HEK293 (cell line): Measurements from ENCODE around the gene GJB3.

ENCODE experiments used
- CTCF ChIA-PET: fragments of 350-600 bp; formaldehyde crosslinking; extraction: SDS; loops from one replicate; lab custom pipeline; 2021; ENCODE audit warnings: antibody characterized with exemption; lab: Yijun Ruan, JAX
- POLR2A ChIA-PET: fragments of 300-600 bp; formaldehyde crosslinking; extraction: SDS; loops from one replicate; lab custom pipeline; 2020; ENCODE audit warnings: antibody characterized with exemption, inconsistent platforms; lab: Yijun Ruan, JAX
- H3K27ac ChIP-seq: fragments of 200-500 bp; sonication (Bioruptor generic); 2 replicates; pipeline ENCODE4 v1.5.1; 2014; ENCODE audit warnings: low read depth, low read length, control low read depth, inconsistent platforms; ENCODE audit errors: extremely low read depth
- H3K36me3 ChIP-seq, 2 experiments: fragments of 200-500 bp in 1 of 2; sonication (Bioruptor generic) in 1 of 2; 1 replicate in 1 of 2; 2 replicates in 1 of 2; pipeline ENCODE4 v1.5.1; 2014 to 2017; ENCODE audit warnings: inconsistent platforms in 2 of 2, low read length in 2 of 2; ENCODE audit not compliant: control insufficient read depth in 2 of 2, insufficient read depth in 1 of 2
- H3K4me1 ChIP-seq: fragments of 200-500 bp; sonication (Bioruptor generic); 2 replicates; pipeline ENCODE4 v1.5.1; 2014; ENCODE audit warnings: mild to moderate bottlenecking, low read length, inconsistent platforms; ENCODE audit not compliant: control insufficient read depth, insufficient read depth
- H3K4me3 ChIP-seq: 2 replicates; pipeline ENCODE4 v1.5.1; 2011; ENCODE audit warnings: low read depth, mild to moderate bottlenecking, control low read depth, low read length, moderate library complexity
- H3K9me3 ChIP-seq: fragments of 200-500 bp; sonication (Bioruptor generic); 2 replicates; pipeline ENCODE4 v1.5.1; 2014; ENCODE audit warnings: low read depth, low read length, inconsistent platforms; ENCODE audit not compliant: control insufficient read depth, insufficient read depth
- ATF2 ChIP-seq: fragments of 450-650 bp; formaldehyde crosslinking; IDR thresholded peaks from 2 replicates; pipeline ENCODE4 v1.5.1; 2016; ENCODE audit warnings: missing biosample characterization, missing genetic modification characterization, low read depth
- CTCF ChIP-seq: fragments of 450-650 bp; formaldehyde crosslinking; IDR thresholded peaks from 2 replicates; pipeline ENCODE4 v1.5.1; 2016; ENCODE audit warnings: missing biosample characterization, missing genetic modification characterization
- GFI1B ChIP-seq: fragments of 450-650 bp; formaldehyde crosslinking; IDR thresholded peaks from 2 replicates; pipeline ENCODE4 v1.5.1; 2016; ENCODE audit warnings: missing biosample characterization, missing genetic modification characterization
- HOXA7 ChIP-seq: sonication (generic); formaldehyde crosslinking; IDR thresholded peaks from 2 replicates; pipeline ENCODE4 v1.8.1; 2022; ENCODE audit warnings: missing genetic modification reagents, borderline replicate concordance
- KLF17 ChIP-seq: fragments of 450-650 bp; formaldehyde crosslinking; IDR thresholded peaks from 2 replicates; pipeline ENCODE4 v1.5.1; 2016; ENCODE audit warnings: missing biosample characterization, missing genetic modification characterization
- PRDM1 ChIP-seq: fragments of 450-650 bp; formaldehyde crosslinking; IDR thresholded peaks from 2 replicates; pipeline ENCODE4; 2016; ENCODE audit warnings: missing biosample characterization, missing genetic modification characterization
- PRDM2 ChIP-seq: fragments of 450-650 bp; formaldehyde crosslinking; IDR thresholded peaks from 2 replicates; pipeline ENCODE4 v1.5.1; 2016; ENCODE audit warnings: missing biosample characterization, missing genetic modification characterization, borderline replicate concordance
- REST ChIP-seq: fragments of 450-650 bp; formaldehyde crosslinking; IDR thresholded peaks from 2 replicates; pipeline ENCODE4 v1.5.1; 2016; ENCODE audit warnings: missing biosample characterization, missing genetic modification characterization
- ZBTB20 ChIP-seq: fragments of 450-650 bp; formaldehyde crosslinking; IDR thresholded peaks from 2 replicates; pipeline ENCODE4 v1.5.1; 2016; ENCODE audit warnings: missing biosample characterization, missing genetic modification characterization
- ZFP37 ChIP-seq: fragments of 450-650 bp; formaldehyde crosslinking; IDR thresholded peaks from 2 replicates; pipeline ENCODE4 v1.5.1; 2016; ENCODE audit warnings: missing biosample characterization, missing genetic modification characterization
- ZNF138 ChIP-seq: fragments of 450-650 bp; formaldehyde crosslinking; IDR thresholded peaks from 2 replicates; pipeline ENCODE4 v1.5.1; 2016; ENCODE audit warnings: missing biosample characterization, missing genetic modification characterization, borderline replicate concordance
- ZNF2 ChIP-seq: fragments of 450-650 bp; formaldehyde crosslinking; IDR thresholded peaks from 2 replicates; pipeline ENCODE4 v1.5.1; 2016; ENCODE audit warnings: missing biosample characterization, missing genetic modification characterization
- ZNF23 ChIP-seq: fragments of 450-650 bp; formaldehyde crosslinking; IDR thresholded peaks from 2 replicates; pipeline ENCODE4 v1.5.1; 2016; ENCODE audit warnings: missing biosample characterization, missing genetic modification characterization, borderline replicate concordance
- ZNF274 ChIP-seq, 2 experiments: fragments of 200-500 bp in 1 of 2; fragments of 450-650 bp in 1 of 2; sonication (Bioruptor generic) in 1 of 2; formaldehyde crosslinking in 1 of 2; IDR thresholded peaks; 2 replicates each; pipeline versions ENCODE4 v1.5.1 to v1.6.1; 2014 to 2016; ENCODE audit warnings: borderline replicate concordance in 1 of 2, inconsistent platforms in 1 of 2, low read length in 1 of 2, missing biosample characterization in 1 of 2, missing genetic modification characterization in 1 of 2
- ZNF350 ChIP-seq: fragments of 450-650 bp; formaldehyde crosslinking; IDR thresholded peaks from 2 replicates; pipeline ENCODE4 v1.5.0; 2017; ENCODE audit warnings: missing biosample characterization, mild to moderate bottlenecking, missing genetic modification characterization
- ZNF391 ChIP-seq: fragments of 450-650 bp; formaldehyde crosslinking; IDR thresholded peaks from 2 replicates; pipeline ENCODE4 v1.5.1; 2016; ENCODE audit warnings: low read depth, missing biosample characterization, missing genetic modification characterization, borderline replicate concordance
- ZNF501 ChIP-seq: fragments of 450-650 bp; formaldehyde crosslinking; IDR thresholded peaks from 2 replicates; pipeline ENCODE4 v1.5.1; 2016; ENCODE audit warnings: missing biosample characterization, missing genetic modification characterization
- ZNF529 ChIP-seq: fragments of 450-650 bp; formaldehyde crosslinking; IDR thresholded peaks from 2 replicates; pipeline ENCODE4 v1.5.1; 2017; ENCODE audit warnings: missing genetic modification characterization, missing biosample characterization; ENCODE audit not compliant: insufficient replicate concordance
- ZNF555 ChIP-seq: fragments of 450-650 bp; formaldehyde crosslinking; conservative IDR thresholded peaks from 2 replicates; pipeline ENCODE4 v1.5.1; 2017; ENCODE audit warnings: missing biosample characterization, mild to moderate bottlenecking, missing genetic modification characterization, inconsistent platforms
- ZNF654 ChIP-seq: fragments of 450-650 bp; formaldehyde crosslinking; IDR thresholded peaks from 2 replicates; pipeline ENCODE4 v1.5.1; 2016; ENCODE audit warnings: low read depth, missing biosample characterization, missing genetic modification characterization
- ZNF660 ChIP-seq: fragments of 450-650 bp; IDR thresholded peaks from 2 replicates; pipeline ENCODE4 v1.5.1; 2018; ENCODE audit warnings: missing biosample characterization, mild to moderate bottlenecking, missing genetic modification characterization
- ZNF776 ChIP-seq: fragments of 450-650 bp; formaldehyde crosslinking; IDR thresholded peaks from 2 replicates; pipeline ENCODE4 v1.5.0; 2017; ENCODE audit warnings: missing biosample characterization, missing genetic modification characterization, borderline replicate concordance

The GJB3 gene

GRCh38 chr1:34786521-34787325, 5.7 kb downstream of the GJB3 start:
- Histone ChIP-seq H3K27ac (no peak overlapping the region), H3K4me3 (no peak overlapping the region), H3K4me1 (no peaks in the 10 kb centered on the region), H3K36me3 (no peaks in the 10 kb centered on the region), H3K9me3 (no peaks in the 10 kb centered on the region)
- ChIA-PET CTCF (interaction anchor here (0.6 to 3.8 kb wide), 24 partner anchors 8 to 926 kb away, joined by 3 to 28 read pairs (median 3); partner anchors contain the start of gene GJB4), POLR2A (interaction anchor here (0.9 kb wide), 1 partner anchor 73 kb away, joined by 4 read pairs; the partner anchor contains the start of gene SMIM12)
- TF ChIP-seq ATF2 (tag by site-specific recombination) (no peak), ZNF501 (tag by site-specific recombination) (0 out of 2 replicates have a peak, but pooled peaks have one; percentile 24), ZNF138 (no peak), CTCF (peak; percentile 86), GFI1B (tag by site-specific recombination) (peak; percentile 86), KLF17 (peak; percentile 93), ZNF529 (no peak), PRDM2 (tag by site-specific recombination) (no peak), ZNF555 (no peak), ZFP37 (tag by site-specific recombination) (0 out of 2 replicates have a peak, but pooled peaks have one; percentile 42), ZNF23 (tag by site-specific recombination) (no peak), ZNF660 (no peak), ZNF274 (IDR thresholded peaks at IDR 0.05; ENCODE audit: low read length) (no peak), ZNF274 (tag by site-specific recombination; IDR thresholded peaks at IDR 0.05; ENCODE audit: borderline replicate concordance) (no peak), ZNF2 (tag by site-specific recombination) (peak; percentile 96), PRDM1 (peak; percentile 87), HOXA7 (CRISPR knock-in tag) (no peak), ZNF776 (tag by site-specific recombination) (no peak), REST (no peak), ZNF350 (tag by site-specific recombination) (no peak), ZBTB20 (tag by site-specific recombination) (0 out of 2 replicates have a peak, but pooled peaks have one; percentile 1), ZNF654 (tag by site-specific recombination) (peak; percentile 89), ZNF391 (tag by site-specific recombination) (no peak)
